ENCODE results near the gene GGCT.

GRCh38 chr7:30493228-30493627, 11.4 kb downstream of the GGCT start:
- TF ChIP-seq CTCF (IDR thresholded peaks at IDR 0.05) = no peak
- TF ChIP-seq POLR2AphosphoS5 (IDR thresholded peaks at IDR 0.05; ENCODE audit: low read depth, low read length) = no peak
- no peak for TF ChIP-seq SIN3A (IDR thresholded peaks at IDR 0.05; ENCODE audit: borderline replicate concordance, insufficient read depth, low read depth, low read length)

Measured in Panc1 (cell line).